Astrocyte (in vitro differentiated cells and primary cell): ENCODE data around the gene LRP1B. TPM values are rescaled to one million over a fixed set of nuclear protein-coding genes. Genes with fewer than 3 reads are reported as not detected.

ENCODE experiments used
- DNase-seq: peaks from one replicate; pipeline ENCODE4 v3.0.0-alpha.2; 2010; ENCODE audit warnings: low read depth
- FAIRE-seq: peaks from 2 replicates; lab custom pipeline; 2011; peaks lifted over from hg19 to GRCh38; lab: Jason Lieb, UNC
- H2AFZ ChIP-seq: 2 replicates; pipeline ENCODE4 v1.6.0; 2012; ENCODE audit warnings: low read depth, low read length, inconsistent platforms
- H3K27ac ChIP-seq: 2 replicates; pipeline ENCODE4 v1.5.1; 2011; ENCODE audit warnings: low read depth, low read length, inconsistent platforms
- H3K27me3 ChIP-seq: 2 replicates; pipeline ENCODE4 v1.6.0; 2011; ENCODE audit warnings: low read length, inconsistent platforms; ENCODE audit not compliant: insufficient read depth
- H3K36me3 ChIP-seq: 2 replicates; pipeline ENCODE4 v1.5.1; 2011; ENCODE audit warnings: low read length, inconsistent platforms; ENCODE audit not compliant: insufficient read depth
- H3K4me1 ChIP-seq: 2 replicates; pipeline ENCODE4 v1.5.1; 2011; ENCODE audit warnings: low read length, inconsistent platforms; ENCODE audit not compliant: insufficient read depth
- H3K4me2 ChIP-seq: 2 replicates; pipeline ENCODE4 v1.6.0; 2012; ENCODE audit warnings: low read length, inconsistent platforms
- H3K4me3 ChIP-seq: 2 replicates; pipeline ENCODE4 v1.5.1; 2011; ENCODE audit warnings: low read depth, mild to moderate bottlenecking, low read length, inconsistent platforms; ENCODE audit not compliant: insufficient read depth
- H3K79me2 ChIP-seq: 2 replicates; pipeline ENCODE4 v1.6.0; 2012; ENCODE audit warnings: mild to moderate bottlenecking, low read length, inconsistent platforms; ENCODE audit not compliant: insufficient read depth
- H3K9ac ChIP-seq: 2 replicates; pipeline ENCODE4 v1.6.0; 2012; ENCODE audit warnings: mild to moderate bottlenecking, low read length, inconsistent platforms
- H3K9me3 ChIP-seq: 2 replicates; pipeline ENCODE4 v1.5.1; 2012; ENCODE audit warnings: low read depth, mild to moderate bottlenecking, low read length, inconsistent platforms; ENCODE audit not compliant: insufficient read depth
- H4K20me1 ChIP-seq: 2 replicates; pipeline ENCODE4 v1.6.0; 2012; ENCODE audit warnings: low read length, inconsistent platforms; ENCODE audit not compliant: insufficient read depth
- H3K27ac Mint-ChIP-seq: one replicate; pipeline ENCODE4 v1.8.0; 2021; ENCODE audit warnings: mild to moderate bottlenecking, mixed read lengths; ENCODE audit not compliant: unreplicated experiment
- H3K27me3 Mint-ChIP-seq: one replicate; pipeline ENCODE4 v1.8.0; 2021; ENCODE audit warnings: low read depth, mixed read lengths; ENCODE audit not compliant: unreplicated experiment
- H3K36me3 Mint-ChIP-seq: one replicate; pipeline ENCODE4 v1.8.0; 2021; ENCODE audit warnings: low read depth, mixed read lengths; ENCODE audit not compliant: unreplicated experiment
- H3K4me1 Mint-ChIP-seq: one replicate; pipeline ENCODE4 v1.8.0; 2021; ENCODE audit warnings: low read depth, mixed read lengths; ENCODE audit not compliant: unreplicated experiment
- H3K4me3 Mint-ChIP-seq: one replicate; pipeline ENCODE4 v1.8.0; 2021; ENCODE audit warnings: mild to moderate bottlenecking, moderate library complexity, mixed read lengths; ENCODE audit not compliant: unreplicated experiment
- H3K9me3 Mint-ChIP-seq: one replicate; pipeline ENCODE4 v1.8.0; 2021; ENCODE audit warnings: mild to moderate bottlenecking, mixed read lengths; ENCODE audit not compliant: unreplicated experiment
- EZH2 ChIP-seq: IDR thresholded peaks from 2 replicates; pipeline ENCODE4 v1.6.1; 2012; ENCODE audit warnings: mild to moderate bottlenecking, low read length, inconsistent platforms; ENCODE audit not compliant: insufficient read depth
- total RNA-seq: library from RNA; stranded (reverse); gene quantifications from 2 replicates; pipeline ENCODE4 v1.2.1, GENCODE V29; 2021
- TF ChIP-seq, protein P1 (sequence below): IDR thresholded peaks from 2 replicates; pipeline ENCODE4 v1.5.1; 2011; ENCODE audit warnings: low read depth, mild to moderate bottlenecking, inconsistent platforms, low read length, moderate library complexity; ENCODE audit not compliant: insufficient read depth

The LRP1B gene
- total RNA-seq, 1 donor from 2014 or later = 1.5 TPM

DNA sequence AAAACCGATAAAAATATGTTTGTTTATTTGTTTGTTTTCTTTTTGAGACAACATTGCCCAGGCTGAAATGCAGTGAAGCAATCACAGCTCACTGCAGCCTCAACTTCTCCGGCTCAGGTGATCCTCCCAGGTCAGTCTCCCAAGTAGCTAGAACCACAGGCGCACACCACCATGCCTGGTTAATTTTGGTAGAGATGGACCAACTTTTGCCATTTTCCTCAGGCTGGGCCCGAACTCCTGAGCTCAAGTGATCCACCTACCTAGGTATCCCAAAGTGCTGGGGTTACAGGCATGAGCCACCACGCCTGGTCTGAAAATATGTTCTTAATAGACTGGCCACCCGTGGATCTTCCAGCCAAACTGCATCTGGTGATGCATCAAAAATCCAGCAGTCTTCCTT, 1867.9 kb downstream of the LRP1B start:
- Mint-ChIP-seq H3K27ac (no peak overlapping the region), H3K9me3 (no peaks in the 10 kb centered on the region), H3K27me3 (no peaks in the 10 kb centered on the region), H3K36me3 (no peaks in the 10 kb centered on the region), H3K4me3 (no peak overlapping the region), H3K4me1 (no peaks in the 10 kb centered on the region)
- FAIRE-seq (no peak), DNase-seq (no peak)
- Histone ChIP-seq H2AFZ (no peak overlapping the region), H3K27me3 (no peaks in the 10 kb centered on the region), H3K36me3 (no peaks in the 10 kb centered on the region), H3K9ac (no peak overlapping the region), H3K4me2 (no peak overlapping the region), H3K4me3 (no peak overlapping the region), H3K79me2 (no peaks in the 10 kb centered on the region), H4K20me1 (no peaks in the 10 kb centered on the region), H3K9me3 (no peaks in the 10 kb centered on the region), H3K27ac (no peak overlapping the region), H3K4me1 (no peaks in the 10 kb centered on the region)
- TF ChIP-seq EZH2 = no peak
- TF ChIP-seq, protein P1, sequence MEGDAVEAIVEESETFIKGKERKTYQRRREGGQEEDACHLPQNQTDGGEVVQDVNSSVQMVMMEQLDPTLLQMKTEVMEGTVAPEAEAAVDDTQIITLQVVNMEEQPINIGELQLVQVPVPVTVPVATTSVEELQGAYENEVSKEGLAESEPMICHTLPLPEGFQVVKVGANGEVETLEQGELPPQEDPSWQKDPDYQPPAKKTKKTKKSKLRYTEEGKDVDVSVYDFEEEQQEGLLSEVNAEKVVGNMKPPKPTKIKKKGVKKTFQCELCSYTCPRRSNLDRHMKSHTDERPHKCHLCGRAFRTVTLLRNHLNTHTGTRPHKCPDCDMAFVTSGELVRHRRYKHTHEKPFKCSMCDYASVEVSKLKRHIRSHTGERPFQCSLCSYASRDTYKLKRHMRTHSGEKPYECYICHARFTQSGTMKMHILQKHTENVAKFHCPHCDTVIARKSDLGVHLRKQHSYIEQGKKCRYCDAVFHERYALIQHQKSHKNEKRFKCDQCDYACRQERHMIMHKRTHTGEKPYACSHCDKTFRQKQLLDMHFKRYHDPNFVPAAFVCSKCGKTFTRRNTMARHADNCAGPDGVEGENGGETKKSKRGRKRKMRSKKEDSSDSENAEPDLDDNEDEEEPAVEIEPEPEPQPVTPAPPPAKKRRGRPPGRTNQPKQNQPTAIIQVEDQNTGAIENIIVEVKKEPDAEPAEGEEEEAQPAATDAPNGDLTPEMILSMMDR = no peak

- FAIRE-seq = no peak
- Mint-ChIP-seq H3K4me3 (no peak overlapping the region), H3K27ac (no peak overlapping the region), H3K4me1 (no peaks in the 10 kb centered on the region), H3K36me3 (no peaks in the 10 kb centered on the region), H3K27me3 (no peaks in the 10 kb centered on the region), H3K9me3 (no peaks in the 10 kb centered on the region)
- H4K20me1 ChIP-seq = no peaks in the 10 kb centered on the region
- DNase-seq = no peak
- H3K4me1 ChIP-seq = no peaks in the 10 kb centered on the region
- H3K9ac ChIP-seq = no peak overlapping the region
- no peak overlapping the region for H3K4me3 ChIP-seq
- H3K79me2 ChIP-seq = no peaks in the 10 kb centered on the region
- no peaks in the 10 kb centered on the region for H3K9me3 ChIP-seq
- no peaks in the 10 kb centered on the region for H3K27me3 ChIP-seq
- H2AFZ ChIP-seq = no peak overlapping the region
- H3K36me3 ChIP-seq = no peaks in the 10 kb centered on the region
- no peak for TF ChIP-seq EZH2
- TF ChIP-seq, protein P1 = no peak
- no peak overlapping the region for H3K27ac ChIP-seq
- H3K4me2 ChIP-seq = no peak overlapping the region
These were observed 1873.0 kb downstream of the LRP1B start for GRCh38 chr2:140257692-140258300.

DNA sequence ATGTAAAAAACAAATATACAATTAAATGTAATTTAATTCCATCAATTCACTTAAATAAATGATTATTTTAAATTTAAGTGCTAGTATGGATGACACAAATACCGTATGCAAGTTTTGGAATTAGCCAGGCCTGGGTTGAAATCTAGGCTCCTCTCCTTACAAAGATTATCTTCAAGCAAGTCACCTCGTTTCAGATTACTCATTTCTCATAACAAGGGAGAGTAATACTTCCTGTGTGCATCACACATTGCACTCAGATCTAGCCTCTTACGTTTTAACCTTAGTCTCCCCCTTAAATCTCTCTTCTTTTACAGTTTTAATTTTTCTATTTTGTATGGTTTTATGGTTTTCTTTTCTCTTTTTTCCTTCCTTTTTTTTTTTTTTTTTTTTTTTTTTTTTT, 1874.7 kb downstream of the LRP1B start:
- DNase-seq = no peak
- no peaks in the 10 kb centered on the region for H3K4me1 ChIP-seq
- H4K20me1 ChIP-seq = no peaks in the 10 kb centered on the region
- H3K79me2 ChIP-seq = no peaks in the 10 kb centered on the region
- TF ChIP-seq, protein P1 = no peak
- no peak for TF ChIP-seq EZH2
- no peak overlapping the region for H3K27ac Mint-ChIP-seq
- H3K27ac ChIP-seq = no peak overlapping the region
- H3K27me3 Mint-ChIP-seq = no peaks in the 10 kb centered on the region
- H3K4me3 ChIP-seq = no peak overlapping the region
- no peaks in the 10 kb centered on the region for H3K36me3 Mint-ChIP-seq
- H3K4me1 Mint-ChIP-seq = no peaks in the 10 kb centered on the region
- H3K9me3 Mint-ChIP-seq = no peaks in the 10 kb centered on the region
- H3K9me3 ChIP-seq = no peaks in the 10 kb centered on the region
- no peak overlapping the region for H2AFZ ChIP-seq
- H3K36me3 ChIP-seq = no peaks in the 10 kb centered on the region
- H3K9ac ChIP-seq = no peak overlapping the region
- no peak for FAIRE-seq
- no peaks in the 10 kb centered on the region for H3K27me3 ChIP-seq
- H3K4me3 Mint-ChIP-seq = no peak overlapping the region
- H3K4me2 ChIP-seq = no peak overlapping the region
